ENCODE data around the gene KDF1.
"Not testable (repeated sequence)": the region's sequence is repeated elsewhere in the genome, so short reads cannot be mapped to it uniquely, and the experiment has no call there.

The KDF1 gene

GRCh38 chr1:26994020-26994786, 33.9 kb upstream of the KDF1 start:
- no peak for DNase-seq

GRCh38 chr1:26993237-26994019, 33.2 kb upstream of the KDF1 start, which contains the start of gene TRNP1:
Gene TRNP1 (plus strand): TSS chr1:26993692. CDS start chr1:26993787, 95 bp downstream.
- DNase-seq: peak; percentile 42

- no peak for DNase-seq
Observed at GRCh38 chr1:26991310-26992116, 31.2 kb upstream of the KDF1 start.

GRCh38 chr1:26989403-26990109, 29.3 kb upstream of the KDF1 start:
- DNase-seq: not testable (repeated sequence)

GRCh38 chr1:26986658-26987057, 26.4 kb upstream of the KDF1 start:
- no peak for DNase-seq

GRCh38 chr1:26984291-26984690, 24.0 kb upstream of the KDF1 start:
- no peak for DNase-seq

- DNase-seq: no peak
Observed at GRCh38 chr1:26983863-26984262, 23.6 kb upstream of the KDF1 start.

- no peak for DNase-seq
Observed at GRCh38 chr1:26981146-26981846, 21.0 kb upstream of the KDF1 start.

GRCh38 chr1:26978901-26979300, 18.6 kb upstream of the KDF1 start:
- no peak for DNase-seq

GRCh38 chr1:26976621-26977510, 16.6 kb upstream of the KDF1 start:
- no peak for DNase-seq

- no peak for DNase-seq
Observed at GRCh38 chr1:26972821-26973220, 12.6 kb upstream of the KDF1 start.

GRCh38 chr1:26972390-26972789, 12.1 kb upstream of the KDF1 start:
- no peak for DNase-seq

- DNase-seq: no peak
Observed at GRCh38 chr1:26971590-26971989, 11.3 kb upstream of the KDF1 start.

GRCh38 chr1:26970810-26971209, 10.5 kb upstream of the KDF1 start:
- DNase-seq: no peak

GRCh38 chr1:26965628-26966027, 5.4 kb upstream of the KDF1 start:
- DNase-seq: no peak

- no peak for DNase-seq
Observed at GRCh38 chr1:26965213-26965612, 4.9 kb upstream of the KDF1 start.

GRCh38 chr1:26961826-26962225, 1.6 kb upstream of the KDF1 start:
- DNase-seq: no peak

- no peak for DNase-seq
Observed at GRCh38 chr1:26960625-26960966, 328 bp upstream of the KDF1 start.

- DNase-seq: no peak
Observed at GRCh38 chr1:26959270-26959669, 998 bp downstream of the KDF1 start.

GRCh38 chr1:26957306-26957705, 3.0 kb downstream of the KDF1 start:
- no peak for DNase-seq

GRCh38 chr1:26956321-26956720, 3.9 kb downstream of the KDF1 start:
- no peak for DNase-seq

Data from midbrain (tissue), 1 donor.